Heart left ventricle (tissue), 16 donors: Measurements from ENCODE around the gene BAX. TPM values are rescaled to one million over a fixed set of nuclear protein-coding genes. Genes with fewer than 3 reads are reported as not detected.

Experiments
- ATAC-seq, 4 donors: fragments of 200-7000 bp; cut with Tn5 transposase; one replicate each; pipeline ENCODE4 v1.9.1; 2020 to 2022; ENCODE audit warnings: moderate library complexity in 4 of 4, mild to moderate bottlenecking in 3 of 4, moderate number of reproducible peaks in 1 of 4
- DNase-seq, 5 donors: peaks; one replicate each; pipeline ENCODE4 v3.0.0-alpha.2; 2020
- H3K27ac ChIP-seq, 12 donors: fragments of 200-600 bp; sonication (generic) in 4 of 12; one replicate each; pipeline versions ENCODE4 v1.5.0 to v1.8.0; 2016 to 2022; ENCODE audit warnings: mild to moderate bottlenecking in 2 of 12
- H3K27me3 ChIP-seq, 9 donors: fragments of 200-600 bp; sonication (generic) in 2 of 9; one replicate each; pipeline versions ENCODE4 v1.5.1 to v1.8.0; 2016 to 2022; ENCODE audit warnings: mild to moderate bottlenecking in 3 of 9
- H3K36me3 ChIP-seq, 9 donors: fragments of 200-600 bp; sonication (generic) in 2 of 9; one replicate each; pipeline versions ENCODE4 v1.5.0 to v1.8.0; 2018 to 2022; ENCODE audit warnings: mild to moderate bottlenecking in 2 of 9
- H3K4me1 ChIP-seq, 12 donors: fragments of 200-600 bp; sonication (generic) in 4 of 12; one replicate each; pipeline versions ENCODE4 v1.5.0 to v1.8.0; 2016 to 2022; ENCODE audit warnings: mild to moderate bottlenecking in 3 of 12
- H3K4me3 ChIP-seq, 12 donors: fragments of 200-600 bp; sonication (generic) in 4 of 12; one replicate each; pipeline versions ENCODE4 v1.5.0 to v1.8.0; 2017 to 2022; ENCODE audit warnings: mild to moderate bottlenecking in 9 of 12, moderate library complexity in 4 of 12
- H3K9me3 ChIP-seq, 12 donors: fragments of 200-600 bp; sonication (generic) in 4 of 12; one replicate each; pipeline versions ENCODE4 v1.5.0 to v1.8.0; 2016 to 2022; ENCODE audit warnings: mild to moderate bottlenecking in 1 of 12
- CTCF ChIP-seq, 12 donors: fragments of 200-600 bp; sonication (generic) in 4 of 12; IDR thresholded peaks; one replicate each; pipeline versions ENCODE4 v1.5.0 to v1.8.0; 2018 to 2022; ENCODE audit warnings: antibody characterized with exemption in 12 of 12, mild to moderate bottlenecking in 5 of 12
- POLR2A ChIP-seq, 2 donors: fragments of 450-650 bp; IDR thresholded peaks; one replicate each; pipeline ENCODE4 v1.6.1; 2017; ENCODE audit warnings: antibody characterized with exemption in 2 of 2, mild to moderate bottlenecking in 2 of 2, moderate library complexity in 2 of 2
- WGBS, 4 donors: extraction: QIAGEN DNeasy Blood & Tissue Kit in 2 of 4; methylation state at CpG; one replicate each; pipeline versions ENCODE4 v1.1.5 to v1.1.7; 2013 to 2018; 5-methylcytosine and 5-hydroxymethylcytosine counted together
- intact Hi-C, 10 donors: fragments of 100-400 bp; cut with DNase I; formaldehyde crosslinking; loops; one replicate each; pipeline versions ENCODE4 v1.11.1 to v1.14.2; 2022
- polyA plus RNA-seq, 2 donors: library from polyadenylated mRNA; stranded (reverse); fragments of 200-250 nt; gene quantifications; one replicate each; pipeline ENCODE4 v1.2.3, GENCODE V29; 2013
- total RNA-seq, 9 donors: library from RNA; depleted of rRNA in 2 of 9; stranded (reverse); fragments of >200 nt in 2 of 9; fragmentation: NEBNext Ultra II Directional in 3 of 9; extraction: Animal tissue kit (Norgen Biotek cat#: 25700) in 3 of 9; gene quantifications; one replicate each; pipeline versions ENCODE4 v1.1.0 to v1.2.4, GENCODE V29; 2016 to 2023
- donor health status: ischemic (EF 13 %, LVEDD 7.1; RV severe dilation, severe dysfunction).
- donor health status: healthy with polysubstance abuse.
- donor health status: DM: no; HTN: yes; CAD: no.
- donor health status: DM: no; HTN: no; CAD: no.
- donor health status: ischemic (EF 25% LVEDD 6.9; RV normal size, moderate dysfunction).
- donor health status: ischemic (EF 25% LVEDD 5.7; RV mildly dilated, moderate dysfunction).
- donor health status: healthy.
- donor health status: DM: yes; HTN: yes; CAD: no.
- donor health status: ischemic (EF 35%, LVEDD 5.7; RV mildly dilated, moderate dysfunction).
- donor health status: nonischemic (EF 11% LVEDD 7.7; RV severe dilation, severe dysfunction).
- donor health status: DM: yes; HTN: yes; CAD: no.
- donor health status: PGD.
- donor health status: ischemic (EF 29% LVEDD 5.4; RV normal size, mild dysfunction).
- donor health status: nonischemic (EF 23%, LVEDD 6.1; RV moderate dilation, normal function).

The BAX gene
- total and polyA plus RNA-seq, 11 donors = 17.9 to 68.4 (median 23.1) TPM

DNA sequence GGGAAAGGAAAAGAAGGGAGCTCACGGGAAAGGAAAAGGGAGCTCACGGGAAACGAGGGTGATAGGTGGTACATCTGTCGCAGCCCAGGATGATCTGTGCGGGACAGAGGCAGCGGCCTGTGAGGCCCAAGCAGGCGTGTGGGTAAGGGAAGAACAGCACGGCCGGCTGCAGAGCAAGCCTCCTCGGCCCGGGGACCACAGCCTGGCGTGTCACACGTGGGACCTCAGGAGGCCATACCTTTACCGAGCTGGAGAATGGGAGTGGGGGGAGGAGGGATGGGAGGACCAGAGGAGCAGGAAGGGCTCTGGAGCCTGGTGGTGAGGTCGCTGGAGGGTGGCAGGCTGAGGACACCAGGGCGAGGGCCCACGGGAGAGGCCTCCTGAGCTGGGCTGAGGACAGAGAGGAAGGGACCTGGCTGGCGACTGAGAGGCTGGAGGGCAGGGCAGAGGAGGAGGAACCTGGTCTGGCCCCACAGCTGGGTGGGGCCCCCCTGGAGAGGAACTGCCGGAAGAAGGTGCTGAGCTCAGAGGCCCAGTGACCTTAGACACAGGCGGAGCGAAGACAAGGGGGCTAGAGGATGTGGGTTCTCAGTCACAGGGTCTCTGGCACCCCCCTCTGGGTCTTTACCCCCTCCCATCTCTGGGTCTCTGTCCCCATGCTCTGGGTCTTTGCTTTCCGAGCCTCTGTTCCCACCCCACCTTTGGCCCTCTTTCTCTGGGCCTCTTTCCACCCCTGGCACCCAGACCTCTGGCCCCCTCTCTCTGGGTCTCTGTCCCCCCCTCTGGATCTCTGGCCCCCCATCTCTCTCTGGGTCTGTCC is 7.6 kb downstream of the BAX start:
- H3K27ac ChIP-seq = peak overlapping the region in 11 of 12 donors; percentile 5 to 97 (median 71)
- intact Hi-C loops = loop anchor here in 3 of 10 donors (5.0 to 10.0 kb wide), 4 partner anchors 55 to 317 kb away; partner anchors contain the start of genes NUCB1 (in 2 of the 3), CA11 (in 1 of the 3) and PPP1R15A (in 1 of the 3)
- no peaks in the 10 kb centered on the region for H3K9me3 ChIP-seq
- H3K4me3 ChIP-seq = peak overlapping the region in 1 of 12 donors; percentile 15
- peak in 2 of 4 donors; percentile 14 to 17 for ATAC-seq
- 61 to 66% (median 62%) methylated on average over 22 of the region's 22 CpGs for WGBS, 4 donors
- peaks cover 10 to 50% (median 31%) of the 10 kb centered on the region in 12 donors for H3K4me1 ChIP-seq
- peak; percentile 63 to 80 (median 68) for DNase-seq
- TF ChIP-seq POLR2A (IDR thresholded peaks at IDR 0.05) = peak in 1 of 2 donors; percentile 54
- no peak for TF ChIP-seq CTCF (IDR thresholded peaks at IDR 0.05)
- H3K27me3 ChIP-seq = no peaks in the 10 kb centered on the region
- peaks cover 0 to 24% (median 13%) of the 10 kb centered on the region in 9 donors for H3K36me3 ChIP-seq

GRCh38 chr19:48962849-48963165 is 8.1 kb downstream of the BAX start:
- peak overlapping the region in 1 of 12 donors; percentile 15 for H3K4me3 ChIP-seq
- no peaks in the 10 kb centered on the region for H3K9me3 ChIP-seq
- intact Hi-C loops = loop anchor here in 3 of 10 donors (5.0 to 10.0 kb wide), 4 partner anchors 56 to 318 kb away; partner anchors contain the start of genes NUCB1 (in 2 of the 3), CA11 (in 1 of the 3) and PPP1R15A (in 1 of the 3)
- ATAC-seq (no peak), DNase-seq (no peak)
- 70 to 75% (median 73%) methylated on average over 7 of the region's 7 CpGs for WGBS, 4 donors
- H3K36me3 ChIP-seq = peaks cover 0 to 24% (median 15%) of the 10 kb centered on the region in 9 donors
- H3K4me1 ChIP-seq = peaks cover 10 to 52% (median 36%) of the 10 kb centered on the region in 12 donors
- no peak for TF ChIP-seq CTCF (IDR thresholded peaks at IDR 0.05)
- peak overlapping the region in 10 of 12 donors; percentile 42 to 97 (median 81) for H3K27ac ChIP-seq
- H3K27me3 ChIP-seq = no peaks in the 10 kb centered on the region

DNA sequence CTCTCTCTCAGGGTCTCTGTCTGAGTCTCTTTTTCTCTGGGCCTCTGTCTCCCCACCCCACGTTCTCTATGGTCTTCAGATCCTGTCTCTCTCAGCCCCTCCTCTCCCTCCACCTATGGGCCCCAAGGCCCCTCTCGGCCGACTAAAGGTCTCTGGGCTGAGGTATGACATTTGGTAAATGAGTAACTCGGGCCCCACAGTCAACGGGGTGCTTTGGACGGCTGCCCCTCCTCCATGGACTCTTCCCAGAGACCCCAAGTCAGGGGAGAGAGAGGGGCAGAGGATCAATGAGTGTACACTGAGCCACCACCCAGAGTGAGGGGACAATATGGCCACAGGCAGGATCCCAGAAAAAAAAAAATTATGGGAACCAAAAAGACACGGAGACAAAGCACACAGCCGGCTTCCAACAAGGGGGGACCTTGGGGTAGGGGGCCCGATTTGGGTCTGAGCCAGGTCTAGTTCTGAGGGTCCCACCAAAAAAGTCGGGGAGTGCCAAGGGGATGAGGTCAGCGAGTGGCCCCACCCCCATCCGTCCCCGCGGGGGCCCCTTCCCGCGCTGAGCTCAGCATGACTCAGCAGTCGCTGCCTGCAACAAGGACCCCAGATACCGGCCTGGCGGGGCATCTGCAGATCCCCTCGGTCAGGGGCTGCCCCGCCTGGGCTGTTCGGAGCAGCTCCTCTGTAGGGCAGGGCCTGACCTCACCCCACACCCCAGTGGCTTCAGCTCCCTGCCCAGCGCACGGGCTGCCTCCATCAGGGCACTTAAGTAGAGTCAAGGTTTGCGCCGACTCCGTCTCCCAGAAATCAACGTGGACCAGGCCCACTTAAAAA is 8.9 kb downstream of the BAX start:
- intact Hi-C loops = loop anchor here in 8 of 10 donors (2.0 to 10.0 kb wide), 6 partner anchors 56 to 319 kb away; partner anchors contain the start of genes PPP1R15A (in 5 of the 8), NUCB1 (in 2 of the 8) and CA11 (in 1 of the 8)
- H3K36me3 ChIP-seq = peaks cover 0 to 27% (median 19%) of the 10 kb centered on the region in 9 donors
- H3K9me3 ChIP-seq = no peaks in the 10 kb centered on the region
- peaks cover 10 to 60% (median 42%) of the 10 kb centered on the region in 12 donors for H3K4me1 ChIP-seq
- ATAC-seq (peak in 3 of 4 donors; percentile 5 to 30 (median 27)), DNase-seq (peak; percentile 82 to 90 (median 84))
- no peaks in the 10 kb centered on the region for H3K27me3 ChIP-seq
- H3K4me3 ChIP-seq = peak overlapping the region in 10 of 12 donors; percentile 76 to 99 (median 88)
- no peak for TF ChIP-seq CTCF (IDR thresholded peaks at IDR 0.05)
- TF ChIP-seq POLR2A (IDR thresholded peaks at IDR 0.05) = peak in 1 of 2 donors; percentile 43
- H3K27ac ChIP-seq = peak overlapping the region; percentile 73 to 97 (median 93)
- 16 to 29% (median 20%) methylated on average over 21 to 28 of the region's 28 CpGs for WGBS, 4 donors
